ENCODE results near the gene FAF1.

DNA sequence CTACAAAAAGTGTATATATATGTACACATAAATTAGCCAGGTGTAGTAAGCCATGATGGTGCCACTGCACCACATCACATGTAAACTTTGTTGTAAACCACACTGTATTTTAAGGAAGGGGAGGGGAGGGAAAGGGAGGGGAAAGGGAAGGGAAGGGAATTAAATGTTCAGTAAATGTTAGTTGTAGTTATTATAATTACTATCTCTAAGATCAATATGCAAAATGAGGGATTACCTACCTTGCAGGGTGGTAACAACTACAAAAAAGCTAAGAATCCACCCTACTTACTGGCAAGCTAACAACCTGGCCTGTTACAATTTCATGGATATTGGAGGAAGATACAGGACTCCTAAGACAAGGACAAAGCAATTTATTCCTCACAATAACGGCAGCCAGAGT is 17.7 kb downstream of the FAF1 start:
- TF ChIP-seq, protein P1, sequence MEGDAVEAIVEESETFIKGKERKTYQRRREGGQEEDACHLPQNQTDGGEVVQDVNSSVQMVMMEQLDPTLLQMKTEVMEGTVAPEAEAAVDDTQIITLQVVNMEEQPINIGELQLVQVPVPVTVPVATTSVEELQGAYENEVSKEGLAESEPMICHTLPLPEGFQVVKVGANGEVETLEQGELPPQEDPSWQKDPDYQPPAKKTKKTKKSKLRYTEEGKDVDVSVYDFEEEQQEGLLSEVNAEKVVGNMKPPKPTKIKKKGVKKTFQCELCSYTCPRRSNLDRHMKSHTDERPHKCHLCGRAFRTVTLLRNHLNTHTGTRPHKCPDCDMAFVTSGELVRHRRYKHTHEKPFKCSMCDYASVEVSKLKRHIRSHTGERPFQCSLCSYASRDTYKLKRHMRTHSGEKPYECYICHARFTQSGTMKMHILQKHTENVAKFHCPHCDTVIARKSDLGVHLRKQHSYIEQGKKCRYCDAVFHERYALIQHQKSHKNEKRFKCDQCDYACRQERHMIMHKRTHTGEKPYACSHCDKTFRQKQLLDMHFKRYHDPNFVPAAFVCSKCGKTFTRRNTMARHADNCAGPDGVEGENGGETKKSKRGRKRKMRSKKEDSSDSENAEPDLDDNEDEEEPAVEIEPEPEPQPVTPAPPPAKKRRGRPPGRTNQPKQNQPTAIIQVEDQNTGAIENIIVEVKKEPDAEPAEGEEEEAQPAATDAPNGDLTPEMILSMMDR (IDR thresholded peaks at IDR 0.05): no peak
- no peak for TF ChIP-seq POLR2A (IDR thresholded peaks at IDR 0.05)
